Rectal smooth muscle tissue (tissue), 1 donor: ENCODE data around the gene XRCC3.
A peak's percentile ranks its signal among the peaks of the same experiment; 100 is the strongest.

Experiments used
- H3K27ac ChIP-seq: one replicate; pipeline ENCODE4 v1.7.0; 2013; ENCODE audit warnings: low read depth, low read length, inconsistent platforms
- H3K27me3 ChIP-seq: one replicate; pipeline ENCODE4 v1.7.0; 2013; ENCODE audit warnings: low read length; ENCODE audit not compliant: control insufficient read depth, insufficient read depth
- H3K36me3 ChIP-seq: one replicate; pipeline ENCODE4 v1.7.0; 2013; ENCODE audit warnings: low read length; ENCODE audit not compliant: control insufficient read depth, insufficient read depth
- H3K4me1 ChIP-seq: one replicate; pipeline ENCODE4 v1.7.0; 2013; ENCODE audit warnings: low read length; ENCODE audit not compliant: control insufficient read depth, insufficient read depth
- H3K4me3 ChIP-seq: one replicate; pipeline ENCODE4 v1.7.0; 2013; ENCODE audit warnings: low read length
- H3K9ac ChIP-seq: one replicate; pipeline ENCODE4 v1.7.0; 2013; ENCODE audit warnings: low read length

XRCC3 gene

GRCh38 chr14:103715052-103716000 is at the start of gene XRCC3, which contains the start of gene ZFYVE21:
Gene XRCC3 (minus strand): TSS chr14:103715451. CDS start chr14:103711087, 4,364 bp downstream.
Gene ZFYVE21 (plus strand): TSS chr14:103715810. CDS start chr14:103715842, 32 bp downstream.
- Histone ChIP-seq H3K9ac (peak within 1 kb of the TSS; percentile 41), H3K27ac (peak within 1 kb of the TSS; percentile 87), H3K4me3 (peak within 1 kb of the TSS; percentile 74), H3K27me3 (no peaks in the 10 kb centered on the region), H3K4me1 (peaks cover 11% of the 10 kb centered on the region), H3K36me3 (no peaks in the 10 kb centered on the region)

- H3K9ac ChIP-seq, result no peak overlapping the region
- H3K36me3 ChIP-seq, result no peaks in the 10 kb centered on the region
- no peak overlapping the region for H3K27ac ChIP-seq
- no peaks in the 10 kb centered on the region for H3K27me3 ChIP-seq
- no peaks in the 10 kb centered on the region for H3K4me1 ChIP-seq
- H3K4me3 ChIP-seq, result no peak overlapping the region
These were observed 48.7 kb upstream of the XRCC3 start for GRCh38 chr14:103763730-103764488.

GRCh38 chr14:103762541-103762940 is 47.3 kb upstream of the XRCC3 start:
- H3K9ac ChIP-seq, result no peak overlapping the region
- H3K27me3 ChIP-seq, result no peaks in the 10 kb centered on the region
- no peak overlapping the region for H3K27ac ChIP-seq
- H3K4me1 ChIP-seq, result no peaks in the 10 kb centered on the region
- H3K36me3 ChIP-seq, result no peaks in the 10 kb centered on the region
- H3K4me3 ChIP-seq, result no peak overlapping the region

- no peak overlapping the region for H3K4me3 ChIP-seq
- no peak overlapping the region for H3K9ac ChIP-seq
- no peak overlapping the region for H3K27ac ChIP-seq
- no peaks in the 10 kb centered on the region for H3K27me3 ChIP-seq
- no peaks in the 10 kb centered on the region for H3K4me1 ChIP-seq
- no peaks in the 10 kb centered on the region for H3K36me3 ChIP-seq
These were observed 46.8 kb upstream of the XRCC3 start for GRCh38 chr14:103762036-103762435.

- no peak overlapping the region for H3K27ac ChIP-seq
These were observed 43.0 kb upstream of the XRCC3 start for GRCh38 chr14:103758059-103758776.

GRCh38 chr14:103755060-103755459 is 39.8 kb upstream of the XRCC3 start:
- H3K27me3 ChIP-seq, result no peaks in the 10 kb centered on the region
- no peaks in the 10 kb centered on the region for H3K36me3 ChIP-seq
- H3K9ac ChIP-seq, result no peak overlapping the region
- H3K4me1 ChIP-seq, result no peaks in the 10 kb centered on the region
- no peak overlapping the region for H3K4me3 ChIP-seq
- no peak overlapping the region for H3K27ac ChIP-seq

More at GRCh38 chr14:103758059-103758776, 43.0 kb upstream of the XRCC3 start:
- no peaks in the 10 kb centered on the region for H3K4me1 ChIP-seq
- no peaks in the 10 kb centered on the region for H3K36me3 ChIP-seq
- no peak overlapping the region for H3K9ac ChIP-seq
- H3K4me3 ChIP-seq, result no peak overlapping the region
- H3K27me3 ChIP-seq, result no peaks in the 10 kb centered on the region

GRCh38 chr14:103753774-103754173 is 38.5 kb upstream of the XRCC3 start:
- Histone ChIP-seq H3K9ac (no peak overlapping the region), H3K4me3 (no peak overlapping the region), H3K4me1 (no peaks in the 10 kb centered on the region), H3K36me3 (no peaks in the 10 kb centered on the region), H3K27ac (no peak overlapping the region), H3K27me3 (no peaks in the 10 kb centered on the region)

GRCh38 chr14:103749860-103750259 is 34.6 kb upstream of the XRCC3 start:
- Histone ChIP-seq H3K27me3 (no peaks in the 10 kb centered on the region), H3K4me1 (no peaks in the 10 kb centered on the region), H3K9ac (no peak overlapping the region), H3K4me3 (no peak overlapping the region), H3K36me3 (peaks cover 6% of the 10 kb centered on the region), H3K27ac (no peak overlapping the region)

- Histone ChIP-seq H3K36me3 (peaks cover 10% of the 10 kb centered on the region), H3K4me3 (no peak overlapping the region), H3K4me1 (no peaks in the 10 kb centered on the region), H3K9ac (no peak overlapping the region), H3K27ac (no peak overlapping the region), H3K27me3 (no peaks in the 10 kb centered on the region)
These were observed 34.2 kb upstream of the XRCC3 start for GRCh38 chr14:103749452-103749851.

- Histone ChIP-seq H3K4me1 (no peaks in the 10 kb centered on the region), H3K27me3 (no peaks in the 10 kb centered on the region), H3K9ac (no peak overlapping the region), H3K36me3 (peaks cover 10% of the 10 kb centered on the region), H3K4me3 (no peak overlapping the region), H3K27ac (no peak overlapping the region)
These were observed 33.2 kb upstream of the XRCC3 start for GRCh38 chr14:103748534-103748857.

GRCh38 chr14:103746701-103747100 is 31.4 kb upstream of the XRCC3 start:
- H3K36me3 ChIP-seq, result peaks cover 10% of the 10 kb centered on the region

GRCh38 chr14:103745424-103745823 is 30.2 kb upstream of the XRCC3 start:
- Histone ChIP-seq H3K4me1 (no peaks in the 10 kb centered on the region), H3K9ac (no peak overlapping the region), H3K27me3 (no peaks in the 10 kb centered on the region), H3K27ac (no peak overlapping the region), H3K4me3 (no peak overlapping the region), H3K36me3 (peaks cover 18% of the 10 kb centered on the region)

More at GRCh38 chr14:103746701-103747100, 31.4 kb upstream of the XRCC3 start:
- Histone ChIP-seq H3K4me3 (no peak overlapping the region), H3K27ac (no peak overlapping the region), H3K4me1 (no peaks in the 10 kb centered on the region), H3K27me3 (no peaks in the 10 kb centered on the region), H3K9ac (no peak overlapping the region)
